Measurements from ENCODE around the gene UBAC2. TPM values are rescaled to one million over a fixed set of nuclear protein-coding genes. Genes with fewer than 3 reads are reported as not detected.
"Not testable (repeated sequence)": the region's sequence is repeated elsewhere in the genome, so short reads cannot be mapped to it uniquely, and the experiment has no call there.

UBAC2 gene
- total RNA-seq, 2 donors from 2014 or later: 74.2 to 75.3 TPM

GRCh38 chr13:99224021-99224420 lies 23.4 kb downstream of the UBAC2 start:
- H3K4me1 Mint-ChIP-seq: peaks cover 69% of the 10 kb centered on the region
- H3K27ac Mint-ChIP-seq: peak overlapping the region; percentile 99
- ATAC-seq (no peak), DNase-seq (no peak)
- H3K4me3 Mint-ChIP-seq: peak overlapping the region; percentile 37
- no peaks in the 10 kb centered on the region for H3K27me3 Mint-ChIP-seq
- H3K36me3 Mint-ChIP-seq (ENCODE audit: low read depth): peaks cover 12% of the 10 kb centered on the region
- no peaks in the 10 kb centered on the region for H3K9me3 ChIP-seq (ENCODE audit: control insufficient read depth, low read length, poor library complexity, severe bottlenecking)

DNA sequence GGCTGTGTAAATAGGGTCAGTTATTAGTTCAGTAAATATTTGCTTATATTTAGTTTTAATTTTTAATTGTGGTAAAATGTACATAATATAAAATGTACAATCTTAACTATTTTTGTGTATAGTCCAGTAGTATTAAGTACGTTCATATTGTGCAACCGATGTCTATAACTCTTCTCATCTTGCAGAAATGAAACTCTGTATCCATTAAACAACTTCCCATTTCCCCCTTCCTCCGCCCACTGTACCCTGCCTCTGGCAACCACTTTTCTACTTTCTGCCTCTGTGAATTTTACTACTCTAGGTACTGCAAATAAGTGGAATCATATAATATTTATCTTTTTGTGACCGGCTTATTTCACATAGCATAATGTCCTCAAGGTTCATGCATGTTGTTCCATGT lies 24.4 kb downstream of the UBAC2 start:
- no peak for ATAC-seq
- peaks cover 71% of the 10 kb centered on the region for H3K4me1 Mint-ChIP-seq
- H3K4me3 Mint-ChIP-seq: no peak overlapping the region

DNA sequence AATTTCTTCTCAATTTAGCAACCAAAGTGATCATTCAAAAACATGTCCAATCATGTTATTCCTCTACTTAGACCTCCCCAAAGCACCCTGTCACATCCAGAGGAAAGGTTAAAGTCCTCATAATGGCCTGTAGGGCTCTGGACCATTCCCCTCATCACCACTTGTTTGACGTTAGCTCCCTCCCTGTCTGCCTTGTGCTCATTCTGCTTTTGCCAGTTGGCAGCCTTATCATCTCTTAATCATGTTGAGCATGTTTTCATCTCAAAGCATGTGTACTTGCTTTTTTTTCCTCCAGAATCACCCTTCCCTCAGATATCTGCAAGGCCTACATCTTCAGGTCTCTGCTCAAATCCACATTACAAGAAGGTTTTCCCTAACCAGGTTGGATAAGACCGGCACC lies 25.9 kb downstream of the UBAC2 start:
- peaks cover 12% of the 10 kb centered on the region for H3K36me3 Mint-ChIP-seq (ENCODE audit: low read depth)
- H3K9me3 ChIP-seq (ENCODE audit: control insufficient read depth, low read length, poor library complexity, severe bottlenecking): no peaks in the 10 kb centered on the region
- DNase-seq: no peak
- peaks cover 65% of the 10 kb centered on the region for H3K4me1 Mint-ChIP-seq
- peak overlapping the region; percentile 78 for H3K4me3 Mint-ChIP-seq
- no peaks in the 10 kb centered on the region for H3K27me3 Mint-ChIP-seq
- H3K27ac Mint-ChIP-seq: peak overlapping the region; percentile 99
- no peak for ATAC-seq

More for the DNA sequence above, 24.4 kb downstream of the UBAC2 start:
- Mint-ChIP-seq H3K36me3 (ENCODE audit: low read depth) (peaks cover 12% of the 10 kb centered on the region), H3K27me3 (no peaks in the 10 kb centered on the region), H3K27ac (peak overlapping the region; percentile 99)
- DNase-seq: no peak
- H3K9me3 ChIP-seq (ENCODE audit: control insufficient read depth, low read length, poor library complexity, severe bottlenecking): no peaks in the 10 kb centered on the region

GRCh38 chr13:99227331-99227900 lies 26.8 kb downstream of the UBAC2 start:
- Mint-ChIP-seq H3K27ac (peak overlapping the region; percentile 99), H3K4me3 (peak overlapping the region; percentile 31), H3K4me1 (peaks cover 62% of the 10 kb centered on the region), H3K27me3 (no peaks in the 10 kb centered on the region), H3K36me3 (ENCODE audit: low read depth) (peaks cover 9% of the 10 kb centered on the region)
- ATAC-seq (no peak), DNase-seq (no peak)
- no peaks in the 10 kb centered on the region for H3K9me3 ChIP-seq (ENCODE audit: control insufficient read depth, low read length, poor library complexity, severe bottlenecking)

GRCh38 chr13:99227909-99228688 lies 27.4 kb downstream of the UBAC2 start:
- H3K4me1 Mint-ChIP-seq: peaks cover 59% of the 10 kb centered on the region
- no peaks in the 10 kb centered on the region for H3K9me3 ChIP-seq (ENCODE audit: control insufficient read depth, low read length, poor library complexity, severe bottlenecking)
- H3K27ac Mint-ChIP-seq: peak overlapping the region; percentile 99
- H3K27me3 Mint-ChIP-seq: no peaks in the 10 kb centered on the region
- ATAC-seq (no peak), DNase-seq (no peak)
- peaks cover 9% of the 10 kb centered on the region for H3K36me3 Mint-ChIP-seq (ENCODE audit: low read depth)
- peak overlapping the region; percentile 96 for H3K4me3 Mint-ChIP-seq

DNA sequence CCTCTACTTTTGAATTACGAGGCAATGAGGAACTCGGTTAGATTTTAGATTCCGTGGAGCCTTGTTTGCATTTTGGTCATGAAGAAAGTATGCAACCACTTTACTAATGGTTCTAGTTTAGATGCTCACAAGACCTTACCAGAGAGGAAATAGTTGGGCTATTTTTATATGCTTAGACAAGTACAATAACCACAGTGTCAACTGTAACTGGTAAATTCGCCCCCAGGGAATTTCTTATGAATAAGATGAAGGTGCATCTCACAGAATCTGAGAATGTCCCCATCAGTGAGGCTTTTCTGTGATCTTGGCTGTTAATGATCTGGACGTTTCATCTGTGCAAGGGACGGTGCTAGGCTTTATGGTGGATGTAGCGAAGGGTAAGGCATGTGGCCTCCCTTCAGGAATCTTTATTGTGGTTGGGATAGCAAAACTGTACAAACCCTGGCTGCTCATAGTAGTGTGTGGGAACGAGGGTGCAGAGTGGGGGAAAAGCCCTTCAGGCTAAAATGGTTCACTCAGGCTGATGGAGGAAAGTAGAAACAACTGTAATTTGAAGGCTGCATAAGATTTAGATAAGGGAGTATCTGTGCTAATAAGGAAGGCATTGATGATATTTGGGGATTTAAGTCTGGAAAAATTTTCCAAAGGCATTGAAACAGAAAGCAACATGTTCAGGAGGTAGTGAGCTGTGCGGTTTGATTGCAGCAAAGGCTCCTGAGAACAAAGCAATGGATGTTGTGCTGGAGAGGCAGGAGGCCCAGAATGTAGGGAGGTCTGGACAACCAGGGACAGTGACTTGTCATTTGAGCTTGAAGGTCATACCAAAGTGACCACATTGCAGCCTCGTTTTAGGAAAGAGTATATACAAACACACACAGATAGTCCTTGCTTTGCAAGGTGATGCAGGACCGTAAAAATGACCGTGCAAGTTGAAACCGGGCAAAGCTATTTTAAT lies 28.4 kb downstream of the UBAC2 start:
- peak overlapping the region; percentile 99 for H3K27ac Mint-ChIP-seq
- peaks cover 55% of the 10 kb centered on the region for H3K4me1 Mint-ChIP-seq
- peak overlapping the region; percentile 96 for H3K4me3 Mint-ChIP-seq
- ATAC-seq: peak; percentile 68
- no peaks in the 10 kb centered on the region for H3K27me3 Mint-ChIP-seq
- no peak for DNase-seq
- no peaks in the 10 kb centered on the region for H3K9me3 ChIP-seq (ENCODE audit: control insufficient read depth, low read length, poor library complexity, severe bottlenecking)
- peaks cover 7% of the 10 kb centered on the region for H3K36me3 Mint-ChIP-seq (ENCODE audit: low read depth)

- peak overlapping the region; percentile 99 for H3K27ac Mint-ChIP-seq
These were observed 29.9 kb downstream of the UBAC2 start for GRCh38 chr13:99230588-99230987.

GRCh38 chr13:99230991-99231390 lies 30.3 kb downstream of the UBAC2 start:
- no peak for DNase-seq
- Mint-ChIP-seq H3K27ac (peak overlapping the region; percentile 99), H3K36me3 (ENCODE audit: low read depth) (peaks cover 9% of the 10 kb centered on the region), H3K4me1 (peaks cover 54% of the 10 kb centered on the region), H3K4me3 (peak overlapping the region; percentile 71), H3K27me3 (no peaks in the 10 kb centered on the region)
- ATAC-seq: peak; percentile 27
- no peaks in the 10 kb centered on the region for H3K9me3 ChIP-seq (ENCODE audit: control insufficient read depth, low read length, poor library complexity, severe bottlenecking)

More at GRCh38 chr13:99230588-99230987, 29.9 kb downstream of the UBAC2 start:
- H3K4me3 Mint-ChIP-seq: peak overlapping the region; percentile 71
- ATAC-seq: peak; percentile 27
- not testable (repeated sequence) for H3K36me3 Mint-ChIP-seq (ENCODE audit: low read depth); H3K9me3 ChIP-seq (ENCODE audit: control insufficient read depth, low read length, poor library complexity, severe bottlenecking); DNase-seq; H3K27me3 Mint-ChIP-seq
- peaks cover 57% of the 10 kb centered on the region for H3K4me1 Mint-ChIP-seq

DNA sequence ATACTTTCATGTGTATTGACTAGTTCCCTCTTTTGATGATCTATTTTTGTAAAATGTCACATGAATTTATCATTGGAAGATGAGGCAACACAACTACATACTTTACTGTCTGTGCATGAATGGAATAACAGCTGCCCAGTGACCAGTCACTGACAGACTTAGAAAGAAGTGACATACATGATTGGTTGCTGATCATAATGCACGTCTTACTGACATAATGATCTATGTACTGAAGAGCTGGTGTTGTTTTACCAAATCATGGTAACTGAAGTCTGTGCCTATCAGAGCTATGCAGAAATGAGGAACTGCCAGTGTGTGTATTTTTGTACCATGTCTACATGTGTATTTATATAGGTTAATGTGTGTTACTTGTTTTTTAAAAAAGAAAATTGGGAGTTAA lies 31.1 kb downstream of the UBAC2 start:
- no peak for DNase-seq
- no peaks in the 10 kb centered on the region for H3K9me3 ChIP-seq (ENCODE audit: control insufficient read depth, low read length, poor library complexity, severe bottlenecking)
- Mint-ChIP-seq H3K27me3 (no peaks in the 10 kb centered on the region), H3K4me3 (peak overlapping the region; percentile 71), H3K4me1 (peaks cover 53% of the 10 kb centered on the region), H3K36me3 (ENCODE audit: low read depth) (peaks cover 4% of the 10 kb centered on the region), H3K27ac (peak overlapping the region; percentile 99)
- peak; percentile 45 for ATAC-seq

DNA sequence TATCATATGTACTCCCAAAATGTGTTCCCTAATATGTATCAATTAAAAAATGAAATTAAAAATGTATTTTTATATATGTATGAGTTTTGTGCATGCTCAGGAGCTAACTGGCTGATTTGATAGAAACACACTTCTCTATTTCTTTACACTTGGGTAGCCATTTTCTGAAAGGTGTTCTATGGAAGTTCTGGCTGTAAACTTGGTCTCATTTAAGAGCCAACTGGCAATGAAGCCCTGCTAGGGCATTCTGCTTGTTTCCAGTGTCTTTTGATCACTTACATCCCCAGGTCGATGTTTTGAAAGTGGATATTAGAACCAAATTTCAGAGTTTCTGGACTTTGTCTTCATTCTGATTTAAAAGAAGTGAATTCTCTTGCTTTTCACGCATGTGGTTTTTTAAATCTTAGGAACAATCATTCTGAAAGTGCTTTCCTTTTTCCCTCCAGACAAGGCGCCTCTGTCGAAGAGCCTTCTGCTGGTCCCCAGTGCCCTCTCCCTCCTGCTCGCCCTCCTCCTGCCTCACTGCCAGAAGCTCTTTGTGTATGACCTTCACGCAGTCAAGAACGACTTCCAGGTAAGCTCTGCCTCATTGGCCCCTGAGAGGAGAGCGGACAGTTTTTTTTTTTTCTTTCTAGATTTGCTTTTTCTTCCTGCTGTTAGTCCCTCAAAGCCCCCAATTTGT lies 37.5 kb downstream of the UBAC2 start:
- ATAC-seq (peak; percentile 90), DNase-seq (peak in 1 of 3 donors; percentile 26)
- Mint-ChIP-seq H3K36me3 (ENCODE audit: low read depth) (peaks cover 10% of the 10 kb centered on the region), H3K4me1 (peaks cover 50% of the 10 kb centered on the region), H3K27ac (peak overlapping the region; percentile 96), H3K4me3 (peak overlapping the region; percentile 92), H3K27me3 (no peaks in the 10 kb centered on the region)
- no peaks in the 10 kb centered on the region for H3K9me3 ChIP-seq (ENCODE audit: control insufficient read depth, low read length, poor library complexity, severe bottlenecking)

- H3K36me3 Mint-ChIP-seq (ENCODE audit: low read depth): peaks cover 11% of the 10 kb centered on the region
- no peak for DNase-seq
These were observed 45.4 kb downstream of the UBAC2 start for GRCh38 chr13:99246100-99246499.

DNA sequence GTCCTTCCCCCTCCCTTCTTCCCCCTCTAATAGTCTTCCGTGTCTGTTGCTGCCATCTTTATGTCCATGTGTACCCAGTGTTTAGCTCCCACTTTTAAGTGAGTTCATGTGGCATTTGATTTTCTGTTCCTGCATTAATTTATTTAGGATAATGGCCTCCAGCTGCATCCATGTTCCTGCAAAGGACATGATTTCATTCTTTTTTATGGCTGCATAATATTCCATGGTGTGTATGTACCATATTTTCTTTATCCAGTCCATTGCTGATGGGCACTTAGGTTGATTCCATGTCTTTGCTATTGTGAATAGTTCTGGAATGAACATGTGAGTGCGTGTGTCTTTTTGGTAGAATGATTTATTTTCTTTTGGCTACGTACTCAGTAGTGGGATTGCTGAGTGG lies 48.5 kb downstream of the UBAC2 start:
- Mint-ChIP-seq H3K4me1 (peaks cover 26% of the 10 kb centered on the region), H3K27ac (peak overlapping the region; percentile 30)
- H3K27me3 Mint-ChIP-seq; H3K9me3 ChIP-seq (ENCODE audit: control insufficient read depth, low read length, poor library complexity, severe bottlenecking); DNase-seq; H3K36me3 Mint-ChIP-seq (ENCODE audit: low read depth); H3K4me3 Mint-ChIP-seq; ATAC-seq: not testable (repeated sequence)

More at GRCh38 chr13:99246100-99246499, 45.4 kb downstream of the UBAC2 start:
- no peak for ATAC-seq
- peaks cover 18% of the 10 kb centered on the region for H3K4me1 Mint-ChIP-seq
- H3K27me3 Mint-ChIP-seq: no peaks in the 10 kb centered on the region
- no peaks in the 10 kb centered on the region for H3K9me3 ChIP-seq (ENCODE audit: control insufficient read depth, low read length, poor library complexity, severe bottlenecking)
- H3K4me3 Mint-ChIP-seq: no peak overlapping the region
- no peak overlapping the region for H3K27ac Mint-ChIP-seq
